Esophagus squamous epithelium (tissue), 4 donors: ENCODE results near the gene IL13.

ENCODE experiments used
- POLR2A ChIP-seq, 4 donors: fragments of 450-650 bp; IDR thresholded peaks; one replicate each; pipeline ENCODE4 v1.6.1; 2017; ENCODE audit warnings: antibody characterized with exemption in 4 of 4, mild to moderate bottlenecking in 4 of 4, moderate library complexity in 3 of 4
- TF ChIP-seq, protein P1 (sequence below), 6 experiments: fragments of 450-650 bp in 4 of 6; fragments of 200-600 bp in 2 of 6; sonication (generic) in 2 of 6; IDR thresholded peaks; one replicate each; pipeline ENCODE4 v1.5.1; 2016 to 2019; ENCODE audit warnings: antibody characterized with exemption in 6 of 6, mild to moderate bottlenecking in 4 of 6, moderate library complexity in 4 of 6

DNA sequence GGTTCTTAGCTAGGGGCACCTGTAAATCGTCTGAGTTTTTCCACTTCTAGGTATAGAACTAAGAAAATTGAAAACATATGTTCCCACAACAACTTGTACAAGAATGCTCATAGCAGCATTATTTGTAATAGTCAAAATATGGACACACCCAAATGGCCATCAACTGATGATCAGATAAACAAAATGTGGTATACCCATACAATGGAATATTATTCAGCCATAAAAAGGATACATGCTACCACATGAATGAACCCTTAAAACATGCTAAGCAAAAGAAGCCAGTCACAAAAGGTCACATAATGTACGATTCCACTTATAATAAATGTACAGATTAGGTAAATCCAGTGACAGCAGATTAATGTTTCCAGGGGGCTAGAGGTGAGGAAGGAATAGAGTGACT lies 46.0 kb upstream of the IL13 start:
- TF ChIP-seq, protein P1, sequence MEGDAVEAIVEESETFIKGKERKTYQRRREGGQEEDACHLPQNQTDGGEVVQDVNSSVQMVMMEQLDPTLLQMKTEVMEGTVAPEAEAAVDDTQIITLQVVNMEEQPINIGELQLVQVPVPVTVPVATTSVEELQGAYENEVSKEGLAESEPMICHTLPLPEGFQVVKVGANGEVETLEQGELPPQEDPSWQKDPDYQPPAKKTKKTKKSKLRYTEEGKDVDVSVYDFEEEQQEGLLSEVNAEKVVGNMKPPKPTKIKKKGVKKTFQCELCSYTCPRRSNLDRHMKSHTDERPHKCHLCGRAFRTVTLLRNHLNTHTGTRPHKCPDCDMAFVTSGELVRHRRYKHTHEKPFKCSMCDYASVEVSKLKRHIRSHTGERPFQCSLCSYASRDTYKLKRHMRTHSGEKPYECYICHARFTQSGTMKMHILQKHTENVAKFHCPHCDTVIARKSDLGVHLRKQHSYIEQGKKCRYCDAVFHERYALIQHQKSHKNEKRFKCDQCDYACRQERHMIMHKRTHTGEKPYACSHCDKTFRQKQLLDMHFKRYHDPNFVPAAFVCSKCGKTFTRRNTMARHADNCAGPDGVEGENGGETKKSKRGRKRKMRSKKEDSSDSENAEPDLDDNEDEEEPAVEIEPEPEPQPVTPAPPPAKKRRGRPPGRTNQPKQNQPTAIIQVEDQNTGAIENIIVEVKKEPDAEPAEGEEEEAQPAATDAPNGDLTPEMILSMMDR (IDR thresholded peaks at IDR 0.05) = no peak
- no peak for TF ChIP-seq POLR2A (IDR thresholded peaks at IDR 0.05)
